DMS153 (cell line): ENCODE results near the gene STAMBPL1.

Experiments
- DNase-seq: peaks from one replicate; lab custom pipeline; 2025; lab: John Stamatoyannopoulos, UW

STAMBPL1 gene

GRCh38 chr10:88952647-88953111 lies 72.6 kb downstream of the STAMBPL1 start, which contains the start of gene ACTA2:
Gene ACTA2, minus strand, starts transcription at chr10:88952773. Its CDS starts 3,843 bp downstream, at chr10:88948930.
- no peak for DNase-seq

- no peak for DNase-seq
These were observed 73.6 kb downstream of the STAMBPL1 start for GRCh38 chr10:88953662-88954061.

- DNase-seq, result no peak
These were observed 74.5 kb downstream of the STAMBPL1 start for GRCh38 chr10:88954458-88955083.

- no peak for DNase-seq
These were observed 77.3 kb downstream of the STAMBPL1 start for GRCh38 chr10:88957381-88957780.

GRCh38 chr10:88958721-88959120 lies 78.7 kb downstream of the STAMBPL1 start:
- no peak for DNase-seq

GRCh38 chr10:88960802-88961201 lies 80.8 kb downstream of the STAMBPL1 start:
- DNase-seq, result no peak

- DNase-seq, result no peak
These were observed 81.2 kb downstream of the STAMBPL1 start for GRCh38 chr10:88961266-88961665.

GRCh38 chr10:88962336-88962735 lies 82.3 kb downstream of the STAMBPL1 start:
- DNase-seq, result no peak

- DNase-seq, result no peak
These were observed 83.3 kb downstream of the STAMBPL1 start for GRCh38 chr10:88963318-88963717.

GRCh38 chr10:88964360-88964759 lies 84.3 kb downstream of the STAMBPL1 start:
- no peak for DNase-seq

GRCh38 chr10:88964869-88965415 lies 84.9 kb downstream of the STAMBPL1 start:
- DNase-seq, result no peak

- DNase-seq, result no peak
These were observed 86.8 kb downstream of the STAMBPL1 start for GRCh38 chr10:88966797-88967196.

GRCh38 chr10:88968391-88968790 lies 88.3 kb downstream of the STAMBPL1 start:
- DNase-seq, result no peak

GRCh38 chr10:88971221-88972061 lies 91.4 kb downstream of the STAMBPL1 start:
- no peak for DNase-seq
